ENCODE measurements around the gene SESN3.

SESN3 gene

GRCh38 chr11:95161248-95161647 lies 69.8 kb downstream of the SESN3 start:
- TF ChIP-seq CTCF (IDR thresholded peaks at IDR 0.05; ENCODE audit: low read length, missing control alignments): no peak
- DNase-seq (ENCODE audit: low read depth): no peak
- no peak overlapping the region for H3K4me3 ChIP-seq (replicated peaks; ENCODE audit: low read depth, low read length)

GRCh38 chr11:95157824-95158223 lies 73.2 kb downstream of the SESN3 start:
- no peak overlapping the region for H3K4me3 ChIP-seq (replicated peaks; ENCODE audit: low read depth, low read length)
- no peak for TF ChIP-seq CTCF (IDR thresholded peaks at IDR 0.05; ENCODE audit: low read length, missing control alignments)
- DNase-seq (ENCODE audit: low read depth): no peak

GRCh38 chr11:95156916-95157541 lies 74.0 kb downstream of the SESN3 start:
- DNase-seq (ENCODE audit: low read depth): no peak
- no peak overlapping the region for H3K4me3 ChIP-seq (replicated peaks; ENCODE audit: low read depth, low read length)
- TF ChIP-seq CTCF (IDR thresholded peaks at IDR 0.05; ENCODE audit: low read length, missing control alignments): no peak

GRCh38 chr11:95156133-95156721 lies 74.8 kb downstream of the SESN3 start:
- H3K4me3 ChIP-seq (replicated peaks; ENCODE audit: low read depth, low read length): no peak overlapping the region
- DNase-seq (ENCODE audit: low read depth): no peak
- TF ChIP-seq CTCF (IDR thresholded peaks at IDR 0.05; ENCODE audit: low read length, missing control alignments): no peak

GRCh38 chr11:95155385-95155784 lies 75.6 kb downstream of the SESN3 start:
- no peak for TF ChIP-seq CTCF (IDR thresholded peaks at IDR 0.05; ENCODE audit: low read length, missing control alignments)
- DNase-seq (ENCODE audit: low read depth): no peak
- no peak overlapping the region for H3K4me3 ChIP-seq (replicated peaks; ENCODE audit: low read depth, low read length)

GRCh38 chr11:95154514-95154913 lies 76.5 kb downstream of the SESN3 start:
- DNase-seq (ENCODE audit: low read depth): peak; percentile 70
- peak; percentile 66 for TF ChIP-seq CTCF (IDR thresholded peaks at IDR 0.05; ENCODE audit: low read length, missing control alignments)
- H3K4me3 ChIP-seq (replicated peaks; ENCODE audit: low read depth, low read length): no peak overlapping the region

GRCh38 chr11:95153857-95154246 lies 77.2 kb downstream of the SESN3 start:
- TF ChIP-seq CTCF (IDR thresholded peaks at IDR 0.05; ENCODE audit: low read length, missing control alignments): no peak
- no peak overlapping the region for H3K4me3 ChIP-seq (replicated peaks; ENCODE audit: low read depth, low read length)
- DNase-seq (ENCODE audit: low read depth): no peak
